ENCODE data around the gene UBE2H.

UBE2H gene

GRCh38 chr7:129950191-129950932 is 2.4 kb downstream of the UBE2H start:
- DNase-seq = peak; percentile 58

DNA sequence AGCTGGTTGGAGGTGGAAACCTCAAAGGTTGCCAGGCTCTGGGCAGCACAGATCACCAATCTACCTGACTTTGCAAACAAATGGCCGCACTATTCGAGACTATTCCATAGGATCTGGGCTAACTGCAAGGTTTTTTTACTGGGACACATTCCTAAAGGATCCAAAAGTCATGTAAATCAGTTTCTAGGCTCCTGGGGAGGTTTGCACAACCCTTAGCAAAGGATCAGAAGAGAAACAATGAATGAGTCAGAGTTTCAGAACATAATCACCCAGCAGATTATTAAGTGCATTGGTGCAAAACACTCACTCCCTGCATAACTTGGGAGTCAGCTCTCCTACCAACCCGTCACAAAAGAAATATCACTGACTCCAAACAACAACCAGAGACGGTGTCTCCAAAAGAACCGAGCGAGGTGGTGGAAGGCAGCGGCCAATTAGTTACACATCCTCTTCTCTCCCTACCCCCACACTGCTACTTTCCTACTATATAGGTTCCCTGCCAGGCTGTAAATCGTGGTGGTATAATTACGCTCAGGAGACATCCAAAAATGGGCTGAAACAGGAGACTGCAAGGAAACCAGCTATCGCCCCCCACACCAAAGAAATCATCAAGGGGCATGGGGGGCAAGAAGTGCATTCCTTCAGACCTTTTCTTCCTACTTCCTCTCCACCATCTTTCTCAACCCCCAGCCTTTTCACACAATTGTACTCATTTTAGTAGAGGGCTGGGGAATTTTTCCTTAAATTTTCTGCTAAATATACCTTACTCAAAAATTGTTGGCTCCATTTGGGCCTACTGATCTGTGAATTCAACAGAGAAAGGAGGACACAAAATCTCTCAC is 3.2 kb downstream of the UBE2H start:
- DNase-seq = peak; percentile 65

- peak; percentile 85 for DNase-seq
These were observed 3.9 kb downstream of the UBE2H start for GRCh38 chr7:129948877-129949291.

- DNase-seq = no peak
These were observed 4.4 kb downstream of the UBE2H start for GRCh38 chr7:129948338-129948737.

DNA sequence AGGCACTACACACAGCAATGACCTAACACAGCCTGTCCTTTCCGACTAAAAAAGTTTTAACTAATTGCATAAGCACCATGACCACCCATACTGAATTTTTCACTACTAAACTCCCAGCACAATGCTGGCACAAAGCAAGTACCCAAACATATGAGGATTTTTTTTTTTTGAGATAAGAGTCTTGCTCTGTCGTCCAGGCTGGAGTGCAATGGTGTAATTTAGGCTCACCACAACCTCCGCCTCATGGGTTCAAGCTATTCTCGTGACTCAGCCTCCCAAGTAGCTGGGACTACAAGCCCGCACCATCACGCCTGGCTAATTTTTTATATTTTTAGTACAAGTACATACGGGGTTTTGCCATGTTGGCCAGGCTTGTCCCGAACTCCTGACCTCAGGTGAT is 5.1 kb downstream of the UBE2H start:
- DNase-seq = no peak

DNA sequence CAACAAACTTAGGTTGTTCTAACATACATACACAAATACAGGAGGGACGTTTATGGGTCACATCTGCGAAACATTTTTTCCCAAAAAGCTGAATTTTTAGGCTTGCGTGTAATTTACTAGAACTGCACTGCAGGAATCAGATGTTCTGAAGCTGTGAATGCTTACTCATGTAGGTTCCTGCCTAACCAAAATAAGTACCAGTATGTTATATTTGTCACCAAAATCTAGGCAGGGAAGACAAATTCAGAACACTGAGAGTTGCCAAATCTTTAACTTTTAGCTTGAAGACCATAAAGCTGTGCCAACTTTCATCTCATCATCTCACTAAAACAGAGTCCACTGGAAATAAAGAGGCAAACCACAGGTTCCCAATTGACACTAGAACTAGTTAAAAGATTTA is 5.7 kb downstream of the UBE2H start:
- DNase-seq = no peak

DNA sequence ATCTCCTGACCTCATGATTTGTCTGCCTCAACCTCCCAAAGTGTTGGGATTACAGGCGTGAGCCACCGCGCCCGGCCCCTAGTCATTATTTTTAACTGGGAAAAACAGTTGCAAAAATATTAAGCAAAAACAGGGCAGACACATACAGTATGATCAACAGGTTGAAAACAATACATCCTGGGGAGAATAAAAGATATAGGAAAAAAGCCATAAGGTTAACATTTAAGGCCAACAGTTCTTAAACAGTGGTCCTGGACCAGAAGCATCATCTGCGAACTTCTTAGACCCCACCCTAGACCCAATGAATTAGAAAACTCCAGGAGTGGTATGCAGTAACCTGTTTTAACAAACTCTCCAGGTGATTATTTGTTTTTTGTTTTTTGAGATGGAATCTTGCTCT is 6.5 kb downstream of the UBE2H start:
- no peak for DNase-seq

DNA sequence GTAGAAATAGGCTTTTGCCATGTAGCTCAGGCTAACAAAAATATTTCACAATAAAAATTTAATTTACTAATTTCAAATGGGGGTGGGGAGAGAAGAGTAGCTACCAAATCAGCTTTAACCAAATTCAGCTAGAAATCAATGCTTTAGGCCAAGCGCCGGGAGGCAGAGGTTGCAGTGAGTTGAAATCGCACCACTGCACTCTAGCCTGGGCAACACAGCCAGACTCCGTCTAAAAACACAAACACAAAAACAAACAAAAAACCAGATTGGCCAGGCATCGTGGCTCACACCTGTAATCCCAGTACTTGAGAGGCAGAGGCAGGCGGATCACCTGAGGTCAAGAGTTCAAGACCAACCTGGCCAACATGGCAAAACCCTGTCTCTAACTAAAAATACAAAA is 9.4 kb downstream of the UBE2H start:
- no peak for DNase-seq

DNA sequence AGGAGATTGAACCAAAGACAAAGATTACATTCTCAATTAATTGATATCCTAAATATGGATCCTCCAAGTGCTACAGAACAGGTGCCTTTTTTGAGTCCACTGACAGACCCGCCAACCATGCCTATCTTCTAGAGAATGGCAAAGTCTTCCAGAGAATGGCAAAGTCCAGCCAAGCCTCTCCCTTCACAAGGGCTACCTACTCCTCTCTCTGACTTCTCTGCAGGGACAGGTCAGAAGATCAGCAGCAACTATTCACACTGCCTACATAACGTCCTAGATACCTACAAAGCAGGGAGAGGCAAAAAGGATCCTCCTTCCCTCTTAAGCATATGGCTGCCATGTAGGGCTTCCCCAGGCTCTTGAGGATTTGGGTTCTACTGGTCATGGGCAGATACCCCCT is 12.4 kb downstream of the UBE2H start:
- DNase-seq = no peak

DNA sequence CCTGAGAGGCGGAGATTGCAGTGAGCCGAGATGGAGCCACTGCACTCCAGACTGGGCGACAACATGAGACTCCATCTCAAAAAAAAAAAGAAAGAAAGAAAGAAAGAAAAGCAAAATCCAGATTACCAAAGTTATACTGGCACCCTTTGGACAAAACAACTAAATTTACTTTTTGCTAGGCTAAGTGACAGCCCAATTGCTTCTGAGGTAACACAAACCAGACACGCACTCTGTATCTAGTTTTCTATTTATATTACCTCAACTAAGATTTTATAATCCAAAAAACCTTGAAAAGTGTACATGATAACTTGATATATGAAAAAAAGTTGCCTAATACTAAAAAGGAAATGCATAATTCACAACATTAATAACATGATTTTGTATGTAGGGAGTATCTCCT is 12.9 kb downstream of the UBE2H start:
- no peak for DNase-seq

GRCh38 chr7:129933627-129934026 is 19.1 kb downstream of the UBE2H start:
- no peak for DNase-seq

DNA sequence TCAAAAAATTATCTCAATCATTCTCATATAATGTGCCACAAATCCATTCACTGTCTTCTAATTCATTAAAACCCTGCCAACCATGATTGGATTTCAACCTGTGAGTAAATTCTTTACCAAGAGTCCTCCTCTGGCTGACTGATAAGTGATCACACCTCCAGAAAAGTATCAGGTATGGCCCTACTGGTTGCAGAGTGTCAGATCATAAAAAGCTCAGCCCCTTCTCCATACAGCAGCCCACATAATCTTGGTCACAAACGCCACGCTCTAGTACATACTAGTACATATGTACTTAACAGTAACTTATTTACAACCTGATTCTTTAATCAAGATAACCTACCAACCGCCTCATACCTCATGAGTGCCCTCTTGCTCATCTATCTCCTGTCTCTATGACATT is 26.1 kb downstream of the UBE2H start:
- DNase-seq = no peak

DNA sequence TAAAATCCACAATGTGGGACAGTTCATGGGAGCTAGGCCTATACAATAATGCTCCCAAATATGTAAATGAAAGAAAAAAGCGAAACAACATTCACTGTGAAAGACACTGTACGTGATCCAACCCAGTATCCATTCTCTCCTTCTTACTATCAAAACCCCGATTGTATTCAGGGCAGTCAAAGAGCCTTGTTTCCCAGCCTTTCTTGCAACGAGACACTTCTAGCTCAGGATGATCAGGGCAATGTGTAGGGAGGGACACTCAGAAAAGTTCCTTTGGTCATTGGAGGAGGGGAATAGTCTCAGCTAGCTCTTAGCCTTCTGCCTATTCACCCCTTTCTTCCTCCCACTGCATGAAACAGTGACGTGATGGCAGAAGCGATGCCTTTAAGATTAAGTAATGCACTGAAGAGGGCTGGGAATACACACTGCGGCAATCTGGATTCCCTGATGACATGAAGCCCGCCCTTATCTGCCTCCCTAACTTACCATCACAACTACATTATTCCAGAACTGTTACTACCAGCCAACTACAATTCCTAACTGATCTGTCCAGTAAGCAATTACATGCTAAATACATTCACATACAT is 27.3 kb downstream of the UBE2H start:
- DNase-seq = no peak

DNA sequence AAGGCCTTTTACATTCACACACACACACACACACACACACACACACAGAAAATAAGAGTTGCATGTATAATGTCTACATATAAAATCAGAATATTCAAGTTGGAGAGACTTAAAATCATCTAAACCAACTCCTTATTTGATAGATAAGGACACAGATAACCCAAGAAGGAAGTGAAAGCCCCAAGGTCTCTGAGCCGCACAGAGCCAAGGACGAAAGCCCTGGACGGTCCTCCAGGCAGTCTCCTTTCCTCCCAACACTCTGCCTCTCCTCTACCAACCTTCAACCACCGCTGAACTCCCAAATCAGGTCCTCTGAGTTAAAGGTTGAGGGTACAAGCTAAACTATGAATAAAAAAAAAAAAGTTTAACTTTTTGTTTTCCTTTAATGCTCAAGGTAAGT is 28.2 kb downstream of the UBE2H start:
- DNase-seq = no peak

DNA sequence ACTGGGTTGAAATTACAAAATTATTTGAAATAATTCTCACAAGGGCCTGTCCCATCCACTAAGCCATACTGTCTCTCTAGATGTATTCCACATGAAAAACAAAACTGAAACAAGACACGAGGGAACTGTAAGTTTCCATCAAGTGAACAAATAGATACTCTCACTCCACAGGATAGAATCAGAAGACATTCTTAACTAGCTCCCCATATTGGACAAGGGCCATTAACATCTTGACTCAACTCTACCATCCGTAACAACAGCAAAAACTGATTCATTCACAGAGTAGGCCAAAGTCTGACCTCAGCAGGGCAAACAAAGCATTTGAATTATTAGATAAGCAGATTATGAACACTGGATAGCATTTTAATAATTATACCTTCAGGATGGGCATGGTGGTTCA is 29.1 kb downstream of the UBE2H start:
- DNase-seq = no peak

DNA sequence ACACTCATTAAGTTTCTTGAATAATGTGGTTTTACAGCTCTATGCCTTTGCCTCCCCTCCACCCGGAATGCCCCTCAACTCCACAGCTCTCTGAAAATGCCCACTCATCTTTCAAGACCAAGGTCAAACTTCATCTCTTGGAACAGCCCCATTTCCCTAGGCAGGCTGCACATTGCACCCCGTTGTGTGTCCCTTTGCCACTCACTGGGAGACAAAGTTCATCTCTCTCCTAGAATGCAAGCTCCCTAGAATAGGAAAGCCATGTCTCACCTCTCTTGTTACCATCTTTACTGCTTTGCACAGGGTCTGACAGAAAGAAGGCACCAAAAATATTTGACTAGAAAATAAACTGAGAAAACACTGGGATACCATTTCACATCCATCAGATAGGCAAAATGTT is 33.3 kb downstream of the UBE2H start:
- DNase-seq = no peak

DNA sequence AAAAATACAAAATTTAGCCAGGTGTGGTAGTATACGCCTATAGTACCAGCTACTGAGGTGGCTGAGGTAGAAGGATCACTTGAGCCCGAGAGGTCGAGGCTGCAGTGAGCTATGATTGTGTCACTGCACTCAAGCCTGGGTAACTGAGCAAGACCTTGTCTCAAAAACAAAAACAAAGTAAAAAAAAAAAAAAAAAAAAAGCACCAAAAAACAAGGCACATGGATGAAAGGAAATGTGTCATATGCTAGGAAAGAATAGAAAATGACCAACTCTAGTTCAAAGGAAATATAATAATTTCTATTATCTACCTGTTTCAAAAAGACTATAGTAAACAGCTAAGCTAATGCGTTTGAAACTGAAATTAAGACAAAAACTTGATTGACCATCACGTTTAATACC is 33.8 kb downstream of the UBE2H start:
- no peak for DNase-seq

DNA sequence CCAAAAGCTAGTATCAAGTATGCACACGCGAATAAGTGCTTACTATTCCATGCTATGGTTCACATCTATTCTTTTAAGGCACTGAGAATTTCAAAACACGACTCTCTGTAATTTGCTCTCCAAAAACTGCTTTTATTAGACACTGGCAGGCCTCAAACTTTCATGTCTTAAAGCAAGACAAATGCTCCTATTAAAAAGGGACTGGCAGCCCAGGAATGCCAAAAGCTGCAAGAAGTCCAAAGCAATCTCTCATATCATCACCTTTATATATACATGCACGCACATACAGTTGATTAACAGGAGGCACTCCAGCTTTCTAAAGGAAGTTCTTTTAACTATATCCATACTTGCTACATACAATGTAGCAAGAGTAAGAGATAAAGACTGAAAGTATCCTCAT is 34.8 kb downstream of the UBE2H start:
- DNase-seq = no peak

DNA sequence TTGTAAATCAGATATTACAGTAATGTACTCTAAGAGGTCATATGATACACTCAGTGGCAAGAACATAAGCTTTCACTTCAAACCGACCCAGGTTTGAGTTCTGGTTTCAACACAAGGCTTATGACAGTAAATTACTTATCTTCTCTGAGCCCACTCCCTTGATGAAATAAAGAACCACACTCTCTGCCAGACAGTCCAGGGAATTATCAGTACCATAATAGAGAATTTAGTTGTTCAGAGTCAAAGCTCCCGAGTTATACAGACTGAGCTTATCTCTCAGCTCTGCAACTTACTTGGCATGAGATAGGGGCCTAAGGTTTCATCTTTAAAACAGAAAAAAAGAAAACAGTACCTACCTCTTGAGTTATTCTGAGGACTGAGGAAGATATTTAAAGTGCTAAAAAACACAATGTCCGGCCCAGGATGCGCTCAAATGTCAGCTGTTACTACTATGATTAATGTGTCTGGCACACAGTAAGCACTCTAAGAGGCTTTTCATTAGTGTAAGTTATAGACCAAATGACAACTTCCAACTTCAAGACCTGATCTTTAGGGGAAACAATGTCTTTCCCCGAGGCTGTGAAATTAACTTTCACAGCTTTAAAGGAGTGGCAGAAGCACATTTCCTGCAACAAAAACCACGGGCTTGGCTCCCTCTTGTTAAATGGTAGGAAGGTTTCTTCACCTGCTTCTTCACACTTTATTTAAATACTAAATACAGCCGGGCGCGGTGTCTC is 38.1 kb downstream of the UBE2H start:
- DNase-seq = no peak

DNA sequence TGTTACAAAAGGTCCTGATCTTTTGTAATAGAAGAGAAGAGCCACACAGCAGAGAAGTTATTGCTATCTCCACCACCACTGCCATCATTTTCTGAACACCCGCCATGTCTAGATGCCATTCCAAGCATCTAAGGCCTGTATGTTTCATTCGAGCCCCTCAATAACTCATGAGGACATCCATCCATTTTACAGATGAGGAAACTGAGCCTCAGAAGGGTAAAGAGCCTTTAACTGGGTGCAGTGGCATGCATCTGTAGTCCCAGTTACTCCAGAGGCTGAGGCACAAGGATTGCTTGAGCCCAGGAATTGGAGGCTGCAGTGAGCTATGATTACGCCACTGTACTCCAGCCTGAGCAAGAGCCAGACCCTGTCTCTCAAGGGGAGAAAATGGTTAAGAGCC is 39.3 kb downstream of the UBE2H start:
- DNase-seq = no peak

GRCh38 chr7:129911790-129912189 is 41.0 kb downstream of the UBE2H start:
- no peak for DNase-seq

- DNase-seq = no peak
These were observed 43.1 kb downstream of the UBE2H start for GRCh38 chr7:129909669-129910068.

- DNase-seq = no peak
These were observed 44.6 kb downstream of the UBE2H start for GRCh38 chr7:129908181-129908580.

Measured in activated CD4-positive, alpha-beta T cell treated with anti-CD3 and anti-CD28 coated beads, Interleukin-2, Interleukin-6, amounts not matched to agents 100 ng/mL and 50 ng/mL, durations not matched to agents 16 hours and 8 hours (primary cell).